GM12878 (cell line): ENCODE results near the gene GLB1L2. TPM values are rescaled to one million over a fixed set of nuclear protein-coding genes. Genes with fewer than 3 reads are reported as not detected.

Experiments
- ATAC-seq: fragments of 200-7000 bp; cut with Tn5 transposase; 3 replicates; pipeline ENCODE4 v1.9.1; 2020; ENCODE audit warnings: mild to moderate bottlenecking, moderate library complexity
- BruUV-seq: library from RNA; stranded (reverse); fragments of 400-500 nt; replicated peaks from 2 replicates; lab custom pipeline; 2021; lab: Mats Ljungman, UMichigan
- CTCF ChIA-PET: fragments of 300-600 bp; sonication (Branson Sonifier 250); formaldehyde crosslinking; extraction: SDS; loops from one replicate; lab custom pipeline; 2021; ENCODE audit warnings: inconsistent platforms; lab: Yijun Ruan, JAX
- POLR2A ChIA-PET: fragments of 350-600 bp; formaldehyde crosslinking; extraction: SDS; loops from one replicate; lab custom pipeline; 2021; ENCODE audit warnings: inconsistent platforms; lab: Charles Lee
- RAD21 ChIA-PET: fragments of 300-600 bp; sonication (Branson Sonifier 250); formaldehyde crosslinking; loops from one replicate; lab custom pipeline; 2023; ENCODE audit warnings: antibody characterized with exemption; ENCODE audit not compliant: unreplicated experiment; lab: Charles Lee
- SMC1A ChIA-PET: fragments of 300-600 bp; sonication (Branson Sonifier 250); formaldehyde crosslinking; loops from one replicate; lab custom pipeline; 2023; ENCODE audit not compliant: unreplicated experiment, uncharacterized antibody; lab: Charles Lee
- DNase-seq: peaks from one replicate; pipeline ENCODE4 v3.0.0-alpha.2; 2011; ENCODE audit warnings: low read depth, low spot score
- FAIRE-seq: peaks from 3 replicates; lab custom pipeline; 2011; peaks lifted over from hg19 to GRCh38; lab: Jason Lieb, UNC
- H2AFZ ChIP-seq: 2 replicates; pipeline ENCODE4 v1.6.0; 2011; ENCODE audit warnings: low read depth, low read length, control low read depth; ENCODE audit not compliant: control insufficient read depth
- H3K27ac ChIP-seq: 2 replicates; pipeline ENCODE4 v1.5.1; 2011; ENCODE audit warnings: control low read depth; ENCODE audit not compliant: control insufficient read depth, insufficient read depth
- H3K27me3 ChIP-seq, 2 experiments: replicated peaks in 1 of 2; 2 replicates each; pipeline versions ENCODE4 v1.6.0 to v1.6.1; 2011; ENCODE audit warnings: low read length in 1 of 2; ENCODE audit not compliant: control insufficient read depth in 2 of 2, insufficient read depth in 2 of 2
- H3K36me3 ChIP-seq, 2 experiments: 2 replicates each; pipeline ENCODE4 v1.5.1; 2011; ENCODE audit warnings: low read length in 1 of 2; ENCODE audit not compliant: control insufficient read depth in 2 of 2, insufficient read depth in 2 of 2
- H3K4me1 ChIP-seq: 2 replicates; pipeline ENCODE4 v1.6.1; 2011; ENCODE audit warnings: mild to moderate bottlenecking, low read length, moderate library complexity, mixed read lengths; ENCODE audit not compliant: control insufficient read depth, insufficient read depth
- H3K4me2 ChIP-seq: 2 replicates; pipeline ENCODE4 v1.6.0; 2011; ENCODE audit warnings: control low read depth; ENCODE audit not compliant: control insufficient read depth, insufficient read depth
- H3K4me3 ChIP-seq: fragments of 200-600 bp; sonication (generic); 2 replicates; pipeline ENCODE4 v1.5.1; 2016
- H3K79me2 ChIP-seq: 2 replicates; pipeline ENCODE4 v1.6.0; 2011; ENCODE audit warnings: low read length; ENCODE audit not compliant: control insufficient read depth, insufficient read depth
- H3K9ac ChIP-seq: 2 replicates; pipeline ENCODE4 v1.8.0; 2011; ENCODE audit warnings: low read length, control low read depth, mixed read lengths; ENCODE audit not compliant: control insufficient read depth, insufficient read depth
- H3K9me3 ChIP-seq: replicated peaks from 3 replicates; pipeline ENCODE4 v1.5.1; 2011; ENCODE audit warnings: mild to moderate bottlenecking, low read length; ENCODE audit not compliant: control insufficient read depth, insufficient read depth
- H4K20me1 ChIP-seq: 2 replicates; pipeline ENCODE4 v1.6.0; 2011; ENCODE audit not compliant: control insufficient read depth, insufficient read depth
- CBX5 ChIP-seq: sonication (generic); IDR thresholded peaks from 2 replicates; pipeline ENCODE4 v1.6.1; 2016; ENCODE audit warnings: low read depth, moderate library complexity, mild to moderate bottlenecking, inconsistent platforms
- NFXL1 ChIP-seq: fragments of 450-650 bp; IDR thresholded peaks from 2 replicates; pipeline ENCODE4 v1.6.1; 2017; ENCODE audit warnings: antibody characterized with exemption, mild to moderate bottlenecking, borderline replicate concordance
- WRNIP1 ChIP-seq: IDR thresholded peaks from 2 replicates; pipeline ENCODE4 v1.6.1; 2011; ENCODE audit warnings: low read depth, low read length, improper control_type of control experiment, borderline replicate concordance
- YY1 ChIP-seq: IDR thresholded peaks from 2 replicates; pipeline ENCODE4 v1.6.1; 2011; ENCODE audit warnings: low read depth, mild to moderate bottlenecking, low read length
- WGBS: methylation state at CpG from one replicate; pipeline ENCODE4 v1.1.6; 2016; ENCODE audit warnings: low lambda C conversion rate; ENCODE audit not compliant: insufficient replicate concordance, insufficient coverage; ENCODE audit errors: missing lambda C conversion rate; 5-methylcytosine and 5-hydroxymethylcytosine counted together
- in situ Hi-C: fragments of 300-500 bp; cut with MboI; formaldehyde crosslinking; loops from 9 replicates; pipeline ENCODE4 v1.14.3; 2018; ENCODE audit warnings: mixed read lengths
- intact Hi-C: fragments of 100-400 bp; cut with micrococcal nuclease; formaldehyde crosslinking; loops from one replicate; pipeline ENCODE4 v1.14.2; 2022; ENCODE audit not compliant: unreplicated experiment
- polyA plus RNA-seq, 11 experiments: library from polyadenylated mRNA; depleted of rRNA in 4 of 11; unstranded in 6 of 11; stranded (reverse) in 5 of 11; fragments of >200 nt; fragmentation: Nextera tagmentation in 4 of 11; fragmentation: Illumina TruSeq in 1 of 11; extraction: Ambion mirVana in 4 of 11; extraction: Trizol in 1 of 11; gene quantifications; 1 replicate in 1 of 11; 2 replicates in 10 of 11; pipeline versions ENCODE4 v1.2.1 to v1.2.3, GENCODE V29; 2011 to 2016; ENCODE audit warnings: inconsistent platforms in 2 of 11, missing spikeins in 2 of 11, low read depth in 1 of 11
- total RNA-seq, 4 experiments: library from RNA; depleted of rRNA in 3 of 4; stranded (reverse); fragments of >200 nt in 3 of 4; fragmentation: Illumina TruSeq in 1 of 4; extraction: Trizol in 1 of 4; gene quantifications; 2 replicates each; pipeline versions ENCODE4 v1.2.1 to v1.2.3, GENCODE V29; 2013 to 2021
- TF ChIP-seq, protein P1 (sequence below): fragments of 150-350 bp; IDR thresholded peaks from 2 replicates; pipeline ENCODE4 v1.6.1; 2014; ENCODE audit warnings: mild to moderate bottlenecking, low read depth, low read length
- TF ChIP-seq, protein P2 (sequence below): fragments of 450-650 bp; IDR thresholded peaks from 2 replicates; pipeline ENCODE4 v1.6.1; 2017; ENCODE audit warnings: borderline replicate concordance

Gene GLB1L2
- total and polyA plus RNA-seq, 10 of the 15 experiments (the other 5 are each of a cell fraction or from before 2014, with no cell fraction given), result 0.04 to 0.85 (median 0.49) TPM

DNA sequence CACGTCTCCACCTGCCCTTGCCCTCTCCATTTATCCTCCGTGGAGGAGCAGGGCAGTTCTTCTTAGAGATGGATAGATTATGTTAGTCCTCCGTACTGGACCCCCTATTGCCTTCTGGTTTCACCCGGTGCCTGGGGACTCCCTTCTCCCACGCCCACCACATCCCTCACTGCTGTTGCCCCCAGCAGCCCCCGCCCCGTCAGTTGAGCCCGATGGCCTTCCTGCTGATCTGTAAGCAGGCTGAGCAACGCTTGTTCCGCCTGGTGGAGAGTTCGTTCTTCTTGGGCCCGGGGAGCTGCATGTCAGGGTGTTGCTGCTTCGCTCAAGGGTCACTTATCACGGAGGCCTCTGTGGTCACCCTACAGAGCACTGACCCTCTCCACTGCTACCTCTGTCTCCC is 46.1 kb downstream of the GLB1L2 start (continued):
- TF ChIP-seq, protein P1, sequence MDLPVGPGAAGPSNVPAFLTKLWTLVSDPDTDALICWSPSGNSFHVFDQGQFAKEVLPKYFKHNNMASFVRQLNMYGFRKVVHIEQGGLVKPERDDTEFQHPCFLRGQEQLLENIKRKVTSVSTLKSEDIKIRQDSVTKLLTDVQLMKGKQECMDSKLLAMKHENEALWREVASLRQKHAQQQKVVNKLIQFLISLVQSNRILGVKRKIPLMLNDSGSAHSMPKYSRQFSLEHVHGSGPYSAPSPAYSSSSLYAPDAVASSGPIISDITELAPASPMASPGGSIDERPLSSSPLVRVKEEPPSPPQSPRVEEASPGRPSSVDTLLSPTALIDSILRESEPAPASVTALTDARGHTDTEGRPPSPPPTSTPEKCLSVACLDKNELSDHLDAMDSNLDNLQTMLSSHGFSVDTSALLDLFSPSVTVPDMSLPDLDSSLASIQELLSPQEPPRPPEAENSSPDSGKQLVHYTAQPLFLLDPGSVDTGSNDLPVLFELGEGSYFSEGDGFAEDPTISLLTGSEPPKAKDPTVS, result no peak
- TF ChIP-seq, all 136 proteins: peak for 0

DNA sequence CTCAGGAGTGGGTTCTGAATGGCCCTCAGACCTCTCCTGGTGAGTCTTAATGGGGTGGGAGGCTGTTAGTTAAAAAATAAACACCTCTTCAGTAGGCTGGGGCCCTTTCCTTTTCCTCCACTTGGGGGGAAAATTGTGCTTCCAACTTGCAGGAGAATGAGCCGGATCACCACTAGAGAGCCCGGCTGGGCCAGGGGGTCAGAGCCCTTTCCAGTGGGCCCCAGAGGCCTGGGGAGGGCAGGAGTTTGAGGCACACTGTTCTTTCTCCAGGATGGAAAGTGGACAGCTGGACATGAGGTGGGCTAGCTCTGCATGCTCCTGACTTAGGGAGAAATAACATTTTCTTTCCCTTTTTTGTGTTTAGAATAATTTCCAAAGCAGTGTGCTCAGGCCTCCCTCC is 47.5 kb downstream of the GLB1L2 start:
- in situ Hi-C loops, result no loop called here
- RAD21 ChIA-PET, result no interaction called here

More for the DNA sequence above, 47.5 kb downstream of the GLB1L2 start:
- no peaks in the 10 kb centered on the region for H3K36me3 ChIP-seq
- BruUV-seq, result no TSS peak
- TF ChIP-seq YY1 (no peak), WRNIP1 (no peak), CBX5 (no peak), NFXL1 (no peak)
- TF ChIP-seq, protein P2, sequence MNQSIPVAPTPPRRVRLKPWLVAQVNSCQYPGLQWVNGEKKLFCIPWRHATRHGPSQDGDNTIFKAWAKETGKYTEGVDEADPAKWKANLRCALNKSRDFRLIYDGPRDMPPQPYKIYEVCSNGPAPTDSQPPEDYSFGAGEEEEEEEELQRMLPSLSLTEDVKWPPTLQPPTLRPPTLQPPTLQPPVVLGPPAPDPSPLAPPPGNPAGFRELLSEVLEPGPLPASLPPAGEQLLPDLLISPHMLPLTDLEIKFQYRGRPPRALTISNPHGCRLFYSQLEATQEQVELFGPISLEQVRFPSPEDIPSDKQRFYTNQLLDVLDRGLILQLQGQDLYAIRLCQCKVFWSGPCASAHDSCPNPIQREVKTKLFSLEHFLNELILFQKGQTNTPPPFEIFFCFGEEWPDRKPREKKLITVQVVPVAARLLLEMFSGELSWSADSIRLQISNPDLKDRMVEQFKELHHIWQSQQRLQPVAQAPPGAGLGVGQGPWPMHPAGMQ, result no peak
- SMC1A ChIA-PET, result no interaction called here
- ATAC-seq, result no peak
- intact Hi-C loops, result no loop called here
- H3K4me3 ChIP-seq, result no peak overlapping the region
- H3K27ac ChIP-seq, result no peak overlapping the region
- 14% methylated on average over 2 of the region's 2 CpGs for WGBS
- FAIRE-seq, result no peak
- H3K27me3 ChIP-seq, result peaks cover 0 to 2% of the 10 kb centered on the region in 2 experiments; a peak in 3 of 4 replicates
- CTCF ChIA-PET, result no interaction called here
- H2AFZ ChIP-seq, result no peak overlapping the region
- no peak overlapping the region for H3K9ac ChIP-seq
- DNase-seq, result no peak
- H3K4me2 ChIP-seq, result no peak overlapping the region
- POLR2A ChIA-PET, result no interaction called here
- no peaks in the 10 kb centered on the region; the same call in 2 of the 3 replicates for H3K9me3 ChIP-seq
- H3K79me2 ChIP-seq, result no peaks in the 10 kb centered on the region
- no peaks in the 10 kb centered on the region for H4K20me1 ChIP-seq
- no peaks in the 10 kb centered on the region for H3K4me1 ChIP-seq
